ENCODE measurements around the gene MARCHF11. TPM values are rescaled to one million over a fixed set of nuclear protein-coding genes. Genes with fewer than 3 reads are reported as not detected.

MARCHF11 gene
- total and polyA plus RNA-seq, 2 of the 8 experiments (the other 6 are each of a cell fraction or from before 2014, with no cell fraction given), result 0.27 to 0.82 TPM

DNA sequence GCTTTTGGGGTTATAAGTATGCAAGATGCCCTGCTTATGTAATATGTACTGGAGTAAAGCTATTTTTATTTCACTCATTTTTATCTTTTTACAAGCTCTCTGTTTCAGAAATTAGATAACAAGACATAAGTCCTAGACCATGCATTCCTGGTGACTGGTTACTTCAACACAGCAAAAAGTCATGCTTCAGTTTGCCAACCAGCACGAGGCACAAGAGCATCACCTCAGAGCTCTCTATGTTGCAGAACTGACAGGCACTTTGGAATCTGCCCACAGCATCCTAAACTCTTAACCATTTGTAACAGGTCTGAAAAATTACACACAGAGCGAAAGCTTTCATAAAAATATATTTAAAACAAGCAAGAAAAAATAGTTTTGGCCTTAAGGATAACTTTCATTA is 112.8 kb downstream of the MARCHF11 start:
- DNase-seq (ENCODE audit: low read depth in 1 of 2, low spot score in 2 of 2), result no peak
- Histone ChIP-seq H3K27me3 (replicated peaks in 1 of 4; ENCODE audit: control insufficient read depth in 3 of 4, extremely low read depth in 1 of 4, insufficient read depth in 3 of 4, low read length in 3 of 4) (peaks cover 0 to 1% (median 0%) of the 10 kb centered on the region in 4 experiments; a peak in 1 of 7 replicates), H3K14ac (ENCODE audit: insufficient read length) (no peak overlapping the region), H3K4ac (replicated peaks; ENCODE audit: insufficient read length, low read depth, low read length) (no peak overlapping the region), H3K4me1 (replicated peaks in 1 of 4; ENCODE audit: control insufficient read depth in 3 of 4, insufficient read depth in 4 of 4, low read length in 3 of 4) (no peaks in the 10 kb centered on the region), H3K18ac (ENCODE audit: extremely low read depth, low read length) (no peak overlapping the region), H3K9ac (replicated peaks in 1 of 4; ENCODE audit: extremely low read depth in 1 of 4, low read depth in 3 of 4, low read length in 3 of 4) (no peak overlapping the region), H3K4me3 (ENCODE audit: extremely low read depth in 1 of 4, insufficient read depth in 2 of 4, low read depth in 3 of 4, low read length in 4 of 4) (no peak overlapping the region), H3K23ac (ENCODE audit: insufficient read length) (no peak overlapping the region), H2BK5ac (ENCODE audit: low read depth, low read length) (no peak overlapping the region), H3K79me1 (ENCODE audit: low read depth, low read length) (no peaks in the 10 kb centered on the region), H4K5ac (ENCODE audit: insufficient read length, low read depth, low read length) (no peak overlapping the region), H4K8ac (ENCODE audit: extremely low read depth, insufficient read depth, low read length) (no peak overlapping the region), H2BK20ac (ENCODE audit: low read length) (no peak overlapping the region), H2AFZ (ENCODE audit: low read length) (no peak overlapping the region), H4K91ac (replicated peaks; ENCODE audit: insufficient read length, low read length) (no peak overlapping the region), H3K23me2 (ENCODE audit: low read depth, low read length) (no peaks in the 10 kb centered on the region), H2AK5ac (ENCODE audit: low read depth, low read length) (no peak overlapping the region), H3K79me2 (ENCODE audit: control insufficient read depth in 1 of 2, insufficient read depth in 2 of 2, low read length in 2 of 2) (no peaks in the 10 kb centered on the region), H3K27ac (ENCODE audit: low read depth, low read length) (no peak overlapping the region), H2BK15ac (ENCODE audit: low read length) (no peak overlapping the region), H2BK12ac (ENCODE audit: low read depth, low read length) (no peak overlapping the region), H3K4me2 (ENCODE audit: insufficient read depth in 1 of 2, low read depth in 2 of 2, low read length in 2 of 2) (no peak overlapping the region), H3K36me3 (ENCODE audit: control insufficient read depth in 2 of 4, insufficient read depth in 4 of 4, low read length in 3 of 4) (no peaks in the 10 kb centered on the region), H4K20me1 (replicated peaks in 1 of 2; ENCODE audit: control insufficient read depth in 1 of 2, insufficient read depth in 2 of 2, low read length in 2 of 2) (no peaks in the 10 kb centered on the region), H3K56ac (replicated peaks; ENCODE audit: insufficient read length, low read depth, low read length) (no peak overlapping the region), H3K9me3 (ENCODE audit: insufficient read depth in 2 of 2, low read depth in 1 of 2, low read length in 1 of 2) (no peaks in the 10 kb centered on the region), H2BK120ac (replicated peaks; ENCODE audit: low read depth, low read length) (no peak overlapping the region)
- WGBS, 2 experiments (ENCODE audit: extremely low coverage in 1 of 2, insufficient coverage in 1 of 2, insufficient read length in 1 of 2, insufficient replicate concordance in 2 of 2, low coverage in 1 of 2, low lambda C conversion rate in 2 of 2, missing lambda C conversion rate in 1 of 2), result 82% methylated on average over 2 of the region's 2 CpGs; no CpG with 5 or more reads in 1 of the 2 experiments
- ChIA-PET CTCF (ENCODE audit: partially characterized antibody) (no interaction called here), POLR2A (ENCODE audit: partially characterized antibody) (no interaction called here)
- no peak for FAIRE-seq
- TF ChIP-seq KDM5A (IDR thresholded peaks at IDR 0.05; ENCODE audit: low read length) (no peak), RNF2 (IDR thresholded peaks at IDR 0.05; ENCODE audit: borderline replicate concordance, low read depth, low read length, missing control alignments, poor library complexity, severe bottlenecking) (no peak), SP4 (IDR thresholded peaks at IDR 0.05; ENCODE audit: low read length) (no peak), SP1 (IDR thresholded peaks at IDR 0.05; ENCODE audit: low read depth, low read length) (no peak), JUND (IDR thresholded peaks at IDR 0.05; ENCODE audit: low read length) (no peak), NRF1 (IDR thresholded peaks at IDR 0.05; ENCODE audit: low read depth, low read length) (no peak), TEAD4 (IDR thresholded peaks at IDR 0.05; ENCODE audit: low read depth, low read length) (no peak), RFX5 (IDR thresholded peaks at IDR 0.05; ENCODE audit: borderline replicate concordance, low read depth, low read length) (no peak), EGR1 (IDR thresholded peaks at IDR 0.05; ENCODE audit: borderline replicate concordance, low read depth, low read length) (no peak), HDAC6 (IDR thresholded peaks at IDR 0.05; ENCODE audit: low read depth, low read length) (no peak), BRCA1 (IDR thresholded peaks at IDR 0.05; ENCODE audit: low read depth, low read length) (no peak), GABPA (IDR thresholded peaks at IDR 0.05; ENCODE audit: borderline replicate concordance, insufficient read depth, low read length) (no peak), ZNF274 (IDR thresholded peaks at IDR 0.05; ENCODE audit: borderline replicate concordance, extremely low read depth, low read length) (no peak)
- TF ChIP-seq, protein P1, sequence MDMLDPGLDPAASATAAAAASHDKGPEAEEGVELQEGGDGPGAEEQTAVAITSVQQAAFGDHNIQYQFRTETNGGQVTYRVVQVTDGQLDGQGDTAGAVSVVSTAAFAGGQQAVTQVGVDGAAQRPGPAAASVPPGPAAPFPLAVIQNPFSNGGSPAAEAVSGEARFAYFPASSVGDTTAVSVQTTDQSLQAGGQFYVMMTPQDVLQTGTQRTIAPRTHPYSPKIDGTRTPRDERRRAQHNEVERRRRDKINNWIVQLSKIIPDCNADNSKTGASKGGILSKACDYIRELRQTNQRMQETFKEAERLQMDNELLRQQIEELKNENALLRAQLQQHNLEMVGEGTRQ (IDR thresholded peaks at IDR 0.05; ENCODE audit: low read length), result no peak

Data from H1 (cell line).